8988T (cell line): ENCODE results near the gene PCDH10.
A peak's percentile ranks its signal among the peaks of the same experiment; 100 is the strongest.

ENCODE experiments used
- DNase-seq: peaks from one replicate; pipeline ENCODE4 v3.0.0; 2011

PCDH10 gene

GRCh38 chr4:133148690-133149363 is at the start of gene PCDH10:
PCDH10 (plus strand) TSS chr4:133149294; CDS start chr4:133150141, 847 bp downstream.
- peak; percentile 17 for DNase-seq

DNA sequence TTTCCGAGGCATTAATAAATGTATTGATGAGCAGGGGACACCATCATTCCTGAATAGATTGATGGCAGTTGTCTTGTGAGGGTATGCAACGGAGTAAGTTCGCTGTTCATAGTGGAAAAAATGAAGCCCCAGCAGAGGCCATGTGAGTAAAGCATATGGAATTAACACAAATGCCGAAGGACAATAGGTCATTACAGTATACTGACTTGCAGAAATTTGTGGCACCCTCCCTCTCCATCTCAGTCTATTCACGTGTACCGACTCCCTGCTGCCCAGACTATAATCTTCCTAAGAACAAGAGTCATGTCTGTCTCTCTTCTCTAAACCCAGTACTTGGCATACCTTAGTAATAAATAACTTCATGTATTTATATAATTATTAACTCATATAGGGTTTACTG is 47.1 kb upstream of the PCDH10 start:
- no peak for DNase-seq

DNA sequence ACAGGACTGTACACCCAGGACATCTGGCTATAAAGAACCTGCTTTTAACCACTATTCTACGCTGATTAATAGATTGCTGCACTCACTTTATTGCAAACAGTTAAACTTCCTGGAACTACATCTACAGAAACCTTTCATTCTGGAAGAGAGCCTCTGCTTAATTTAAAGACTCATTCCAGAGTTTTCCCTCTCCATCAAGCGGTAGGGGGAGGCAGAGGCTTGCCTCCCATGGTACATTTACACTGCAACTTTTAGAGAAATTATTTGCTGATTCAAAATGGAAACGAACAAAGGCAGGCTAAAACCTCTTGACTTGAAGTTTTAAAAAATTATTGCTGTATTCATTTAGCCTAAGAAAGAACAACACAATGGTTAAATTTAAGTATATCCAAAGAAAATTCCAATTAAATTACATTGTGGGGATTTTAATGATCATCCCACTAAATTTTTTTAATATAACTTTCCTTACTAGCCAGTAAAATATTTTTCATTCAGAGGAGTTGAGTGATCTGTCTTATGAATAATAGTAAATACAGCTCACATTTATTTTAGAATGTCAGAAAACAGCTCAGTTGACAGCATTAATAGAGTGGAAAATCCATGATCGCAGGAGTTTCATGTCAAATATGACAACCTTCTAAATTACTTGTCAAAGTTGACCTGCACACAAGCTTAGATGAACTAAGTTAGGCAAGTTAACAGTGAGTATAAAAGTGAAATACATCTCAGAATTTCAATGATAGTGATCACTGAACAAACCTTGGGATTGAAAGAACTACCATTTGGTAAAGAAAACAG is 46.3 kb upstream of the PCDH10 start:
- no peak for DNase-seq

DNA sequence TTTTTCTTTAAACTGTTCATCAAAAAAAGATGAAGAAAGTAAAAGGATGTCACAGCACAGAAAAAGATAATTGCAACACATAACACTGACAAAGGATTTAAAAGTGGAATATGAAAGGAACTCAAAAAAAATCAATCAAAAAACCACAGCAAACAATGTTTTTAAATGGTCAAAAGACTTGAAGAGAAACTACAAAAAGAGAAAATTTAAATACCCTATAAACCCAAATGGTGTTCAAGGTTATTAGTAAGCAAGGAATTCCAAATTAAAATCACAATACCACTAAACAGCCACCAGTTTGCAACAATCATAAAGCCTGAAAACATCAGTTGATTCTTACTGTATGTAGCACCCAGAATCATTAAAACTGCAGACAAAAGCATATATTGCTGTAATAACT is 36.5 kb upstream of the PCDH10 start:
- no peak for DNase-seq

DNA sequence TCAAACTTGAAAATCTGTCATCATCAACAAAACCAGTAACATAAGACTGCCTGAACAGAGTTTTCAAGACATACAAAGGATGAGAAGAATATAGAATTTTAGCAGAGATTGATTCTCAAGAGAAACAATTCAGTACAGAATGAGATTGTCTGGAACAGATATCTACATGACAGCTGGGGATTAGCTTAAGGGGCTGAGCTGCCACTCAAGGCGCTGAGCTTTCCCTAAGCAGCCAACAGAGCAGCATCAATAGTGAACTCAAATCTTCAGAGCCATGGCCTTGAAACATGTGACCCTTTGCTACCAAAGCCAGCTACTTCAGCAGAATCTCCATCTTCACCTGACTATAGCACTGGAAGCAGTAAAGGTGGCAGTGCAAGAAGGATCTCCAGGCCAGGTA is 24.3 kb upstream of the PCDH10 start:
- DNase-seq = no peak

DNA sequence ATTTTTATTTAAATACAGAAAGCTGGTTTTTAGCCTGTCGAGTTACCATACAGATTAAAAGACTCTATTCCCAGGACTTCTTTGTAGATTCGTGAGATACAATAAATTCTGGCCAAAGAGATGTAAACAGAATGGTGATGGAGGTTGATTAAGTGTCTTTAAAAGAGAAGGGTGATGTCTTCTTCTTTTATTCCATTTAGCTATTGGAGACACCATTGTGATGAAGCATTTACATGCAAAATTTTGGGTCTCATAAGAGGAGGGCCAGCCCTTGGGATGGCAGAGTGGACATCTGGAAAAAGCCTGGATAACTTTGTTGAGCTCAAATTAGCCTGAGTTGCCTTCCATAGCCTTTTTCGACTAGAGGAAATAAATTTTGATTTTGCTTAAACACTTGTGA is 21.6 kb upstream of the PCDH10 start:
- DNase-seq = no peak

DNA sequence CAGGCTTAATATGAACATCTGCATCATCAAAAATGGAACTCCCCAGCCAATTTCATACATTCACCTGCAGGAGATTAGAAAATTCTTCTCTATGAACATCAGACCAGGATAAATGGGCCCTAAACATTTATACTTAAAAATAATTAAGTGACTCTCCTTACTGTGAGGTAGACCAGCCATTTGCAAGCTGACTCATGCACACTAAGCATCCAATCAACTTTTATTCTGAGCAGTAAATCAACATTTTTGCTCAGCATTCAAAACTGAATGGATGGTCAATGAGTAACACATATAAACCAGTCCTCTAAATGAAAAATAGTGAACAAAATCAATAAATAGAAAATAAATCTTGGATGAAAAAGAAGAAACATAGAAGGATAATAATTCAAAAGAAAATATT is 19.9 kb upstream of the PCDH10 start:
- DNase-seq = no peak

- DNase-seq = no peak
Measured at GRCh38 chr4:133130171-133130570, 18.9 kb upstream of the PCDH10 start.

GRCh38 chr4:133131829-133132460 is 17.1 kb upstream of the PCDH10 start:
- no peak for DNase-seq

GRCh38 chr4:133136833-133137232 is 12.3 kb upstream of the PCDH10 start:
- DNase-seq = no peak

- DNase-seq = no peak
Measured at GRCh38 chr4:133137571-133137970, 11.5 kb upstream of the PCDH10 start.

GRCh38 chr4:133143775-133144430 is 5.2 kb upstream of the PCDH10 start:
- no peak for DNase-seq

GRCh38 chr4:133145241-133145640 is 3.9 kb upstream of the PCDH10 start:
- DNase-seq = no peak

DNA sequence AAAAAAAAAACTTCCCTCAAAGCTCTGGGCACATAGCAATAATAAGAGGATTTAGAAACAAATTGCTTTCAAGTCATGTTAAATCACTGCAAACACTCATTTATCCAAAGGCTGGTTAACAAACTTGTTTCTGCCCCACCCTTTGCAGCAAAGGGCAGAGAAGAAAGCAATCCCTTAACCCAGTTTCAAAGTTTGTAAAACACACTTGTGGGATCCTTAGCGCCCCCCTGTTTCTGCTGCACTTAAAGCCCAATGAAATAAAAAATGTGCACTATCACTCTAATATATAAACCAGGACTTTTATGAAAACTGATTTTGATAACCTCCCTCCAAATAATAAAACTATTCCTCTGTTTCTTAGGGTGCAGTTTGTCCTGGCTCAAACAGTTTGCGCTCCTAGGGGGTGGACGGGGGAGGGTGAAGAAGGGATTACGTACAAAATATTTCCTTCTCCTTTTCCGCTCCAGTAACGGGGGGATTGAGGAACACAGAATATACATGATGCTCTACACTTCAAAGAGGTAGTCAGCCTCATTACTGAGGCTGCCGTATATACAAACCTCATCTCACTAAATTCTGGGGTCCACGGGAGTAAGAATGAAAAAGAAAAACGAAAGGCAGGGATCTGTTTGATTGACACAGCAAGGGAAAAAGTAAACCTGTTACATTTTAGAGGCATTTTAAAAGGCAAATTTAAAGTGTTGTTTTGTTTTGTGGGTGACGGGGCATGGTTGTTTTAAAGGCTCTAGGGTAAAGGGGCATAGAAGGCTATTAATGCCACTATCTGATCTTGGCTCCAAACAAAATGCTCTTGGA is 3.1 kb upstream of the PCDH10 start:
- peak; percentile 2 for DNase-seq

- peak; percentile 36 for DNase-seq
Measured at GRCh38 chr4:133146574-133147241, 2.4 kb upstream of the PCDH10 start.

- DNase-seq = peak; percentile 0
Measured at GRCh38 chr4:133147286-133147821, 1.7 kb upstream of the PCDH10 start.

DNA sequence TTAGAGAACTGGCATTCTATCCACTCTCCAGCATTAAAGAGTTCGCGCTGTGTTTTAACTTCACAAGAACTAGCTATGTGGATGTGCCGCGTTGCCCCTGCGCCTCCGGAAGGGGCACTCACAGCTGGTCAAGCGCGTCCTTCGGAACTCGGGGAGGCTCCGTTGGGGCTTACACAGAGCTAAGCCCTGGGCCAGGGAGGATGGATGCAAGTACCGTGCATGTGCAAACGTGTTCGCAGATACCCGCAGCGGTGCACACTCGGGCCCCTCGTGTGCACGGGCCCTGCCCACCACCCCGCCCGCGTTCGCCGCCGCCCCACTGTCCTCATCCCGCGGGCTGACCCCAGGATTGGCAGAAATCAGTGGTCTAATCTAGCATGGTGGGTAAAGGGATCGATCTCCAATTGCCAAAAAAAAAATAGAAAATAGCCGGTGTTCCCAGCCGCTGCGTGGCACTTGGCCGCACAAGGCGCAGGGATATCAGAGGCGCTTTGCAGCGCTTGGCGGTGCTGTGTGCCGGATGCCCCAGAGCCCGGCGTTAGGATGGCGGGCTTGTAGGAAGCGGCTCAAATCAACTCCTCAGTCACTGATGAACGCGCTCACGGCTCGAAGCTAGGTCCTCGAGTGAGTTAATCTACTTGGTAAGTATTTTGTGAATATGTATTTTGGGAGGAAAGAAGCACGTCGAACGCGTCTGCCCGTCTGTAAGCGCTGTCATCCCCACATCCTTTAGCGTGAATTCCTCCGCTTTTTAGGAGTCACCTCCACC is 989 bp upstream of the PCDH10 start:
- DNase-seq = peak; percentile 3

GRCh38 chr4:133149364-133149695 is 236 bp downstream of the PCDH10 start:
- DNase-seq = peak; percentile 2

- no peak for DNase-seq
Measured at GRCh38 chr4:133149932-133150471, 908 bp downstream of the PCDH10 start.

GRCh38 chr4:133150486-133151340 is 1.6 kb downstream of the PCDH10 start:
- peak; percentile 9 for DNase-seq
